GM13976 (cell line): ENCODE results near the gene IL22RA1.

Experiments used
- DNase-seq: peaks from one replicate; pipeline ENCODE4 v3.0.0; 2012; ENCODE audit warnings: low spot score
- CTCF ChIP-seq: IDR thresholded peaks from 2 replicates; pipeline ENCODE4 v1.5.1; 2012; ENCODE audit warnings: borderline replicate concordance, mild to moderate bottlenecking; ENCODE audit not compliant: insufficient read depth; ENCODE audit errors: extremely low read depth, missing control alignments, control extremely low read depth
- in situ Hi-C: fragments of 300-500 bp; cut with MboI; formaldehyde crosslinking; loops from one replicate; pipeline ENCODE4 v1.12.0; 2022; ENCODE audit warnings: low sequenced_read_pairs, mixed read lengths, inconsistent platforms; ENCODE audit not compliant: unreplicated experiment

IL22RA1 gene

GRCh38 chr1:24091971-24092482 lies 50.9 kb downstream of the IL22RA1 start:
- no peak for TF ChIP-seq CTCF
- no peak for DNase-seq
- in situ Hi-C loops, result no loop called here

- in situ Hi-C loops, result no loop called here
- no peak for TF ChIP-seq CTCF
- DNase-seq, result no peak
These were observed 52.2 kb downstream of the IL22RA1 start for GRCh38 chr1:24090736-24091135.

- DNase-seq, result no peak
- in situ Hi-C loops, result no loop called here
- no peak for TF ChIP-seq CTCF
These were observed 53.0 kb downstream of the IL22RA1 start for GRCh38 chr1:24089743-24090555.

GRCh38 chr1:24089027-24089742 lies 53.8 kb downstream of the IL22RA1 start:
- in situ Hi-C loops, result no loop called here
- no peak for DNase-seq
- TF ChIP-seq CTCF, result no peak

- no peak for DNase-seq
- in situ Hi-C loops, result no loop called here
- no peak for TF ChIP-seq CTCF
These were observed 56.5 kb downstream of the IL22RA1 start for GRCh38 chr1:24086466-24086865.

- TF ChIP-seq CTCF, result no peak
- no peak for DNase-seq
- in situ Hi-C loops, result no loop called here
These were observed 57.4 kb downstream of the IL22RA1 start for GRCh38 chr1:24085546-24085945.
